ENCODE results near the gene PRKN. TPM values are rescaled to one million over a fixed set of nuclear protein-coding genes. Genes with fewer than 3 reads are reported as not detected.

Gene PRKN
- total and polyA plus RNA-seq, 9 of the 15 experiments (the other 6 are each of a cell fraction or from before 2014, with no cell fraction given): 0.03 to 0.96 (median 0.15) TPM; not detected in 2

DNA sequence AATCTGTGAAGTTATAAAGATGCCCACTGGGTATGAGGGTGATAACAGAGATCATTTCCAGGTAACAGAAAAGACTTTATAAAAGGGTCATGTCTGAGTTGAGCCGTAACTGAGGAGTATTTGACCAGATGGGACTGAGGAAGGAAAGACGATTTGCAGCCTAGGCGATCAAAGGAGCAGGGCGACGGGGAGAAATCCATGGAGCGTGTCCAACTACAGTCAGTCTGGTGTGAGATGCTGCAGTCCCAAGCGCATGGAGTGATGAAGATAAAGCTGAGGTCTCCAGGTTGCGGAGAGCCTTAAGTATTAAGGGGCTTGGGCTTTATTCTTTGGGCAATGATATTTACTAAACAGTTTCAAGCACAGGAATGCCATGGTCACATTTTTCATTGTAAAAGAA is 166.7 kb downstream of the PRKN start (continued):
- TF ChIP-seq, protein P1, sequence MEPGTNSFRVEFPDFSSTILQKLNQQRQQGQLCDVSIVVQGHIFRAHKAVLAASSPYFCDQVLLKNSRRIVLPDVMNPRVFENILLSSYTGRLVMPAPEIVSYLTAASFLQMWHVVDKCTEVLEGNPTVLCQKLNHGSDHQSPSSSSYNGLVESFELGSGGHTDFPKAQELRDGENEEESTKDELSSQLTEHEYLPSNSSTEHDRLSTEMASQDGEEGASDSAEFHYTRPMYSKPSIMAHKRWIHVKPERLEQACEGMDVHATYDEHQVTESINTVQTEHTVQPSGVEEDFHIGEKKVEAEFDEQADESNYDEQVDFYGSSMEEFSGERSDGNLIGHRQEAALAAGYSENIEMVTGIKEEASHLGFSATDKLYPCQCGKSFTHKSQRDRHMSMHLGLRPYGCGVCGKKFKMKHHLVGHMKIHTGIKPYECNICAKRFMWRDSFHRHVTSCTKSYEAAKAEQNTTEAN (CRISPR knock-in tag; IDR thresholded peaks at IDR 0.05): no peak
- no peak for TF ChIP-seq RFX5 (IDR thresholded peaks at IDR 0.05; ENCODE audit: low read depth, low read length)
- no peak for TF ChIP-seq PCBP1 (IDR thresholded peaks at IDR 0.05; ENCODE audit: low read depth, low read length, poor library complexity, severe bottlenecking)
- TF ChIP-seq ZNF134 (CRISPR knock-in tag; conservative IDR thresholded peaks at IDR 0.05): no peak
- TF ChIP-seq ZNF224 (CRISPR knock-in tag; IDR thresholded peaks at IDR 0.05): no peak
- no peak for TF ChIP-seq PHB2 (IDR thresholded peaks at IDR 0.05; ENCODE audit: low read depth)

DNA sequence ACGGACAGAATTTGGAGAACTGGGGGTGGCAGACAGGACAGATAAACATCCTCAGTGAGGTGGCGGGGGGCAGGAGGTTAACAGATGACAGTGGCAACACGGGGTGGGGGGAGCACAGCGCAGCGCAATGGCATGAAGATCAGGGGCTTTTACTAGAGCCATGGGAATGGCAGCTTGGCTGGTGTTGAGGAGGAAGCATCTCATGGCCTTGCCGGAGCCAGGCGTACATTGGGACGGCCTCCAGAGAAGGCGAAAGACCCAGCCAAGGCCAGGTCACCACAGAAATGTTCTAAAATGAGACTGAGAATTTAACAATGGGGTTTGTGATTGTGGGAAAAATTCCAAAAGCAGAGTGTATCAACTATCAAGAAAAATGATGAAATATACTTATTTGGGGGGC is 173.0 kb downstream of the PRKN start:
- BruUV-seq (replicated peaks): no TSS peak
- WGBS (ENCODE audit: insufficient coverage, low coverage, missing lambda C conversion rate): 0% methylated on average over 7 of the region's 9 CpGs
- Histone ChIP-seq H3K27me3 (ENCODE audit: control insufficient read depth in 2 of 2, insufficient read depth in 2 of 2, low read length in 2 of 2) (no peaks in the 10 kb centered on the region), H3K79me2 (ENCODE audit: control insufficient read depth, insufficient read depth, low read length) (no peaks in the 10 kb centered on the region), H3K4me1 (replicated peaks in 1 of 2; ENCODE audit: control insufficient read depth in 2 of 2, insufficient read depth in 2 of 2, low read length in 2 of 2) (no peaks in the 10 kb centered on the region), H3K4me3 (no peak overlapping the region), H3K9ac (ENCODE audit: insufficient read depth in 1 of 2, low read depth in 2 of 2, low read length in 2 of 2) (no peak overlapping the region), H3K9me1 (ENCODE audit: control insufficient read depth, insufficient read depth, low read length) (no peaks in the 10 kb centered on the region), H3K4me2 (ENCODE audit: insufficient read depth, low read length) (no peak overlapping the region), H2AFZ (ENCODE audit: low read depth, low read length) (no peak overlapping the region), H3K27ac (ENCODE audit: extremely low read depth, low read depth, low read length) (no peak overlapping the region), H3K9me3 (replicated peaks; ENCODE audit: control insufficient read depth, insufficient read depth, low read depth, low read length) (no peaks in the 10 kb centered on the region; the same call in 1 of the 2 replicates), H4K20me1 (replicated peaks; ENCODE audit: control insufficient read depth, insufficient read depth, low read length) (no peaks in the 10 kb centered on the region), H3K36me3 (ENCODE audit: control insufficient read depth, insufficient read depth, low read length) (no peaks in the 10 kb centered on the region)
- TF ChIP-seq, protein P2, sequence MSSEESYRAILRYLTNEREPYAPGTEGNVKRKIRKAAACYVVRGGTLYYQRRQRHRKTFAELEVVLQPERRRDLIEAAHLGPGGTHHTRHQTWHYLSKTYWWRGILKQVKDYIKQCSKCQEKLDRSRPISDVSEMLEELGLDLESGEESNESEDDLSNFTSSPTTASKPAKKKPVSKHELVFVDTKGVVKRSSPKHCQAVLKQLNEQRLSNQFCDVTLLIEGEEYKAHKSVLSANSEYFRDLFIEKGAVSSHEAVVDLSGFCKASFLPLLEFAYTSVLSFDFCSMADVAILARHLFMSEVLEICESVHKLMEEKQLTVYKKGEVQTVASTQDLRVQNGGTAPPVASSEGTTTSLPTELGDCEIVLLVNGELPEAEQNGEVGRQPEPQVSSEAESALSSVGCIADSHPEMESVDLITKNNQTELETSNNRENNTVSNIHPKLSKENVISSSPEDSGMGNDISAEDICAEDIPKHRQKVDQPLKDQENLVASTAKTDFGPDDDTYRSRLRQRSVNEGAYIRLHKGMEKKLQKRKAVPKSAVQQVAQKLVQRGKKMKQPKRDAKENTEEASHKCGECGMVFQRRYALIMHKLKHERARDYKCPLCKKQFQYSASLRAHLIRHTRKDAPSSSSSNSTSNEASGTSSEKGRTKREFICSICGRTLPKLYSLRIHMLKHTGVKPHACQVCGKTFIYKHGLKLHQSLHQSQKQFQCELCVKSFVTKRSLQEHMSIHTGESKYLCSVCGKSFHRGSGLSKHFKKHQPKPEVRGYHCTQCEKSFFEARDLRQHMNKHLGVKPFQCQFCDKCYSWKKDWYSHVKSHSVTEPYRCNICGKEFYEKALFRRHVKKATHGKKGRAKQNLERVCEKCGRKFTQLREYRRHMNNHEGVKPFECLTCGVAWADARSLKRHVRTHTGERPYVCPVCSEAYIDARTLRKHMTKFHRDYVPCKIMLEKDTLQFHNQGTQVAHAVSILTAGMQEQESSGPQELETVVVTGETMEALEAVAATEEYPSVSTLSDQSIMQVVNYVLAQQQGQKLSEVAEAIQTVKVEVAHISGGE (CRISPR knock-in tag; IDR thresholded peaks at IDR 0.05): no peak
- TF ChIP-seq CHCHD3 (CRISPR knock-in tag; IDR thresholded peaks at IDR 0.05) (no peak), ARID2 (IDR thresholded peaks at IDR 0.05) (no peak), SETDB1 (IDR thresholded peaks at IDR 0.05; ENCODE audit: low read length) (no peak), ZNF224 (CRISPR knock-in tag; IDR thresholded peaks at IDR 0.05) (no peak)
- ChIA-PET POLR2A (no interaction called here), CTCF (ENCODE audit: low intra/inter-chr PET ratio) (no interaction called here)
- FAIRE-seq (no peak), ATAC-seq (no peak), DNase-seq (ENCODE audit: extremely low read depth in 1 of 4, low spot score in 3 of 4) (no peak)
- in situ Hi-C loops (cut with MboI): no loop called here
- intact Hi-C loops (cut with micrococcal nuclease): no loop called here
